OCI-LY1 (cell line): ENCODE measurements around the gene SERPINB12.

Experiments
- CTCF ChIP-seq: fragments of 200-600 bp; sonication (generic), shearing (Covaris generic); IDR thresholded peaks from 2 replicates; pipeline ENCODE4 v1.5.1; 2017; ENCODE audit warnings: mild to moderate bottlenecking, antibody characterized with exemption, low read length, moderate library complexity, mixed read lengths
- EZH2 ChIP-seq: fragments of 200-600 bp; sonication (generic), shearing (Covaris generic); IDR thresholded peaks from 2 replicates; pipeline ENCODE4 v1.8.0; 2017; ENCODE audit warnings: borderline replicate concordance, mixed run types, mild to moderate bottlenecking, antibody characterized with exemption, low read length, moderate library complexity, mixed read lengths

GRCh38 chr18:63550068-63550467, 7.9 kb downstream of the SERPINB12 start:
- TF ChIP-seq CTCF = no peak
- no peak for TF ChIP-seq EZH2
